ENCODE results near the gene WDR27.

The WDR27 gene

GRCh38 chr6:169592558-169592957 is 109.3 kb downstream of the WDR27 start:
- DNase-seq (ENCODE audit: low spot score), result no peak

- no peak for DNase-seq (ENCODE audit: low spot score)
Observed at GRCh38 chr6:169591616-169592015, 110.2 kb downstream of the WDR27 start.

GRCh38 chr6:169590376-169590939 is 111.4 kb downstream of the WDR27 start:
- DNase-seq (ENCODE audit: low spot score), result no peak

GRCh38 chr6:169589699-169590257 is 112.1 kb downstream of the WDR27 start:
- DNase-seq (ENCODE audit: low spot score), result peak; percentile 56

- DNase-seq (ENCODE audit: low spot score), result no peak
Observed at GRCh38 chr6:169589293-169589692, 112.5 kb downstream of the WDR27 start.

- DNase-seq (ENCODE audit: low spot score), result no peak
Observed at GRCh38 chr6:169587975-169588374, 113.9 kb downstream of the WDR27 start.

- DNase-seq (ENCODE audit: low spot score), result no peak
Observed at GRCh38 chr6:169583886-169584541, 117.8 kb downstream of the WDR27 start.

GRCh38 chr6:169579407-169580111 is 122.3 kb downstream of the WDR27 start:
- no peak for DNase-seq (ENCODE audit: low spot score)

GRCh38 chr6:169577974-169578373 is 123.9 kb downstream of the WDR27 start:
- DNase-seq (ENCODE audit: low spot score), result no peak

- DNase-seq (ENCODE audit: low spot score), result no peak
Observed at GRCh38 chr6:169577236-169577635, 124.6 kb downstream of the WDR27 start.

GRCh38 chr6:169575821-169576220 is 126.0 kb downstream of the WDR27 start:
- no peak for DNase-seq (ENCODE audit: low spot score)

GRCh38 chr6:169575365-169575764 is 126.5 kb downstream of the WDR27 start:
- DNase-seq (ENCODE audit: low spot score), result no peak

GRCh38 chr6:169574420-169574819 is 127.4 kb downstream of the WDR27 start:
- no peak for DNase-seq (ENCODE audit: low spot score)

- no peak for DNase-seq (ENCODE audit: low spot score)
Observed at GRCh38 chr6:169573883-169574282, 127.9 kb downstream of the WDR27 start.

- DNase-seq (ENCODE audit: low spot score), result no peak
Observed at GRCh38 chr6:169571123-169571962, 130.5 kb downstream of the WDR27 start.

- DNase-seq (ENCODE audit: low spot score), result no peak
Observed at GRCh38 chr6:169568314-169569087, 133.3 kb downstream of the WDR27 start.

- DNase-seq (ENCODE audit: low spot score), result no peak
Observed at GRCh38 chr6:169567819-169568218, 134.0 kb downstream of the WDR27 start.

- no peak for DNase-seq (ENCODE audit: low spot score)
Observed at GRCh38 chr6:169566961-169567750, 134.7 kb downstream of the WDR27 start.

GRCh38 chr6:169566319-169566718 is 135.5 kb downstream of the WDR27 start:
- no peak for DNase-seq (ENCODE audit: low spot score)

GRCh38 chr6:169564453-169565240 is 137.2 kb downstream of the WDR27 start:
- no peak for DNase-seq (ENCODE audit: low spot score)

Measured in pons (tissue), 1 donor.